GM18505 (cell line): ENCODE results near the gene STING1.
A peak's percentile ranks its signal among the peaks of the same experiment; 100 is the strongest.
"Not testable (repeated sequence)": the region's sequence is repeated elsewhere in the genome, so short reads cannot be mapped to it uniquely, and the experiment has no call there.

Experiments
- ATAC-seq: cut with Tn5 transposase; IDR thresholded peaks from one replicate; pipeline ENCODE4 v1.9.1; 2021; ENCODE audit not compliant: unreplicated experiment
- POLR2A ChIP-seq: IDR thresholded peaks from 4 replicates; pipeline ENCODE4 v1.6.1; 2011; ENCODE audit warnings: borderline replicate concordance; ENCODE audit not compliant: insufficient read depth, insufficient read length; ENCODE audit errors: extremely low read depth

STING1 gene

GRCh38 chr5:139445325-139446170 lies 37.0 kb downstream of the STING1 start:
- ATAC-seq: no peak

GRCh38 chr5:139443831-139444453 lies 38.6 kb downstream of the STING1 start:
- ATAC-seq: no peak
- TF ChIP-seq POLR2A: no peak

More at GRCh38 chr5:139445325-139446170, 37.0 kb downstream of the STING1 start:
- no peak for TF ChIP-seq POLR2A

GRCh38 chr5:139440416-139440815 lies 42.1 kb downstream of the STING1 start:
- not testable (repeated sequence) for ATAC-seq

- peak; percentile 81 for ATAC-seq
These were observed 43.3 kb downstream of the STING1 start, which contains the start of gene DNAJC18 for GRCh38 chr5:139439013-139439903. Gene DNAJC18, minus strand, starts transcription at chr5:139439525. Its CDS starts 80 bp downstream, at chr5:139439445.

GRCh38 chr5:139438707-139439012 lies 43.9 kb downstream of the STING1 start:
- TF ChIP-seq POLR2A: no peak
- no peak for ATAC-seq

More at GRCh38 chr5:139439013-139439903, 43.3 kb downstream of the STING1 start, which contains the start of gene DNAJC18:
- peak; percentile 66 for TF ChIP-seq POLR2A

GRCh38 chr5:139435676-139436075 lies 46.9 kb downstream of the STING1 start:
- no peak for TF ChIP-seq POLR2A
- ATAC-seq: no peak

- no peak for TF ChIP-seq POLR2A
- ATAC-seq: no peak
These were observed 50.9 kb downstream of the STING1 start for GRCh38 chr5:139431706-139432105.

- TF ChIP-seq POLR2A: no peak
These were observed 52.5 kb downstream of the STING1 start for GRCh38 chr5:139430015-139430414.

GRCh38 chr5:139426203-139426885 lies 56.2 kb downstream of the STING1 start:
- no peak for ATAC-seq
- TF ChIP-seq POLR2A: no peak

More at GRCh38 chr5:139430015-139430414, 52.5 kb downstream of the STING1 start:
- ATAC-seq: no peak
